GM10266 (cell line): ENCODE results near the gene INPP4B.

Source experiments
- DNase-seq: peaks from one replicate; pipeline ENCODE4 v3.0.0; 2012; ENCODE audit errors: extremely low spot score
- TF ChIP-seq, protein P1 (sequence below): IDR thresholded peaks from 2 replicates; pipeline ENCODE4 v1.5.1; 2012; ENCODE audit warnings: mild to moderate bottlenecking, low read depth; ENCODE audit not compliant: control insufficient read depth, insufficient read depth; ENCODE audit errors: missing control alignments

Gene INPP4B

DNA sequence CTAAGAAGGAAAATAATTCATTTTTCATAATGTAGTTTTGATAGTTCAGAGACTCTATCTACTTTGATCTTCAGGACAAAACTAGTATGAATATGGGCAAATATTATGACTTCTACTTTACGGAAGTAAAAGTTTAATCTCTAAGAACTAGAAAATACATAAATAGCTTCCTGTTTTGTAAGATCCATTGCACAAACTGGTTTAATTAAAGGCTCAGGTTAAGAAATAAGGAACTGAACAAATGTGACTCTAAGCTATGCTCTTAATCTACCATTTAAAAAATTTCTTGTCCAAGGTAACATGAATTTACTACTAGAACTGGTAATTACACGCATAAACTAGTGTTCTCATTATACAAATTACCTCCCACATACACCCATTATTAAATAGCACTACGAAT lies 360.6 kb downstream of the INPP4B start:
- TF ChIP-seq, protein P1, sequence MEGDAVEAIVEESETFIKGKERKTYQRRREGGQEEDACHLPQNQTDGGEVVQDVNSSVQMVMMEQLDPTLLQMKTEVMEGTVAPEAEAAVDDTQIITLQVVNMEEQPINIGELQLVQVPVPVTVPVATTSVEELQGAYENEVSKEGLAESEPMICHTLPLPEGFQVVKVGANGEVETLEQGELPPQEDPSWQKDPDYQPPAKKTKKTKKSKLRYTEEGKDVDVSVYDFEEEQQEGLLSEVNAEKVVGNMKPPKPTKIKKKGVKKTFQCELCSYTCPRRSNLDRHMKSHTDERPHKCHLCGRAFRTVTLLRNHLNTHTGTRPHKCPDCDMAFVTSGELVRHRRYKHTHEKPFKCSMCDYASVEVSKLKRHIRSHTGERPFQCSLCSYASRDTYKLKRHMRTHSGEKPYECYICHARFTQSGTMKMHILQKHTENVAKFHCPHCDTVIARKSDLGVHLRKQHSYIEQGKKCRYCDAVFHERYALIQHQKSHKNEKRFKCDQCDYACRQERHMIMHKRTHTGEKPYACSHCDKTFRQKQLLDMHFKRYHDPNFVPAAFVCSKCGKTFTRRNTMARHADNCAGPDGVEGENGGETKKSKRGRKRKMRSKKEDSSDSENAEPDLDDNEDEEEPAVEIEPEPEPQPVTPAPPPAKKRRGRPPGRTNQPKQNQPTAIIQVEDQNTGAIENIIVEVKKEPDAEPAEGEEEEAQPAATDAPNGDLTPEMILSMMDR: no peak
- DNase-seq: no peak

DNA sequence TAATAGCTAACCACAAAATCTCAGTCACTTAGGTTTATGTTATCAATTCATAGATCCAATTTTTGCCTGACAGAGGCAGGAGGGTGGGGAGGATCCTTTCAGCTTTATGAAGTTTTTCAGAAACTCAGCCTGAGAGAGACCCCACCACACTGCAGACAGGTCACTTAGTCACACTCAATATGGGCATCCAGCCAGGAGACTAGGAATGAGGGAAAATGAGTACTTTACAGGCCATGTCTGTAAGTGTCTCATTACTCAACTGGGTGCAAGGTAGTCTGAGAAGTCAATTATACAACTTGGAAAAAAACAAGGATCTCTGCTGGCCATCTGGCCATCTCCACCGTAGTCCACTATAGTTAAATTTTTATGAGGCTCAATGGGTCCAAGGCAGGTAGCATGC lies 365.9 kb downstream of the INPP4B start:
- DNase-seq: no peak
- TF ChIP-seq, protein P1: no peak

DNA sequence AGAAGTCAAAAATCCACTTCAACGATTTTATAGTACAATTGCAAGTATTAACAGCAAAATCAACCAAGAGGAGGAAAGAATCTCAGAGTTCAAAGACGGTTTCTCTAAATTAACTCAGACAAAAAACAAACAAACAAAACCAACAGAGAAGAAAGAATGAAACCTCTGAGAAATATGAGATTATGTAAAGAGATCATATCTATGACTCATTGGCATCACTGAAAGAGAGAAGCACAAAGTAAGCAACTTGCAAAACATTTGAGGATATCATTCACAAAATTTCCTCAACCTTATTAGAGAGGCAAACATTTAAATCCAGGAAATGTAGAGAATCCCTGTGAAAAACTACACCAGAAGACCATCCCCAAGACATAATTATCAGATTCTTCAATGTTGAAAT lies 370.4 kb downstream of the INPP4B start:
- DNase-seq: no peak
- TF ChIP-seq, protein P1: no peak

DNA sequence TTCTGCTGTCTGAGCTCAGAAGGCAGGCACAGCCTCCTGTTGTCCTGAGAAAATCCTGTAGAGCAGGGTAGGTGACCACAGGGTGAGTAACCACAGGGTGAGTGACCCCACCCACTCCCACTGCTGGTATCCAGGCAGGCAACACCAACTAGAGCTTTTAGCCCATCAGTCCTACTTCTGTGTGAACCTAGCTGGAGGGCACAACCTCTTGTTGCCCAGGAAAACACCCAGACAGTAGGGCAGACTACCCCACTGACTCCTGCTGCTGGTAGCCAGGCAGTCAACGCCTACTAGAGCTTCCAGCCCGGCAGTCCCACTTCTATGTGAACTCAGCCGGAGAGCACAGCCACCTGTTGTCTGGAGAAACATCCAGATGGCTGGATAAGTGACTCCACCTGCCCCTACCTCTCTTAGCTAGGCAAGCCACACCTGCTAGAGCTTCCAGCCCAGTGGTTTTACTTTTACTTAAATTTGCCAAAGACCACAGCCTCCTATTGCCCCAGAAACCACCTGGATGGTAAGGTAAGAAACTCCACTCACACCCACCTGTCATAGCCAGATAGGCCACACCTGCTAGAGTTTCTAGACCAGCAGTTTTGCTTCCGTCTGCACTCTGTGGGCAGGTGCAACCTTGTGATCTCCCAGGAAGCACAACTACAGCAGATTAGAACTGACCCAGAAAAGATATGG lies 371.6 kb downstream of the INPP4B start:
- TF ChIP-seq, protein P1: no peak
- no peak for DNase-seq

DNA sequence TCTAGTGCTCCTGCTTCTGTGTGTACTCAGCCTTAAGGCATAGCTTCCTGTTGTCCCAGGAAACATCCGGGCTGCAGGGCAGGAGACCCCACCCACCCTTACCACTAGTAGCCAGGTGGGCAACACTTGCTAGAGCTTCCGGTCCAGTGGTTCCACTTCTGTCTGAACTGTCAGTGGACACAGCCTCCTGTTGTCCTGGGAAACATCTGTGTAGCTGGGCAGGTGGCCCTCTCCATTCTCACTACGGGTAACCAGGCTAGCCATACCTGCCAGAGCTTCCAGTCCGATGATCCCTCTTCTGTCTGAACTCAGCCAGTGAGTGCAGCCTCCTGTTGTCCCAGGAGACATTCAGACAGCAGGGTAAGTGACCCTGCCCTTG lies 372.2 kb downstream of the INPP4B start:
- DNase-seq: no peak
- TF ChIP-seq, protein P1: no peak

DNA sequence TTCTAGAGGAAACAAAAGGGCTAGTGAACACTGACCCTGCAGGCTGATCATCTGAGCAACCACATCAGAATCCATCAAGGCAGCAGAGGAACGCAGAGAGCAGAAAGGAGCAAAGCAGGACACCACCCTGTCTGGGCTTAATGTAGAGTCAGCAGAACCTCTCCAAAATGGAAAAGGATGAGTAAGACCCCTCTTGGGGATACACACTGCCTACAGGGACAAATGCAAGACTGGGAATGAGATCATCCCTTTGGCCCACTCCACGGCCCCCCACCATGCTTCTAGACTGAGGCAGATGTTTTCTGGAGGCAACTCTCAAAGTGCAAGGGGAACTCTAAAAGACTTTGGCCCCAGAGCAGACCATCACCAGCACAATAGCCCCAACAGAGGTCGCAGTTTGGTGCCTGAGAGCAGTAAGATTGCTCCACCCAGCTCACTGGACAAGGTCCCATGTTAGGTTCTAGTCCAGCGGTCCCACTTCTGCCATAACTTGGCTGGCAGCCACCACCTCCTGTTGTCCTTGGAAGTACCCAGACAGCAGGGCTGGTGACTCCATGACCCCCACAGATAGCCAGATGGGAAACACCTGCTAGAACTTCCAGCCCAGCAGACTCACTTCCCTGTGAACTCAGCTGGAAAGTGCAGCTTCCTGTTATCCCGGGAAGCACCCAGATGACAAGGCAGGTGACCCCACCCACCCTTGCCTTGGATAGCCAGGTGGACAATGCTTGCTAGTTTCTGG lies 372.7 kb downstream of the INPP4B start:
- TF ChIP-seq, protein P1: no peak
- no peak for DNase-seq

DNA sequence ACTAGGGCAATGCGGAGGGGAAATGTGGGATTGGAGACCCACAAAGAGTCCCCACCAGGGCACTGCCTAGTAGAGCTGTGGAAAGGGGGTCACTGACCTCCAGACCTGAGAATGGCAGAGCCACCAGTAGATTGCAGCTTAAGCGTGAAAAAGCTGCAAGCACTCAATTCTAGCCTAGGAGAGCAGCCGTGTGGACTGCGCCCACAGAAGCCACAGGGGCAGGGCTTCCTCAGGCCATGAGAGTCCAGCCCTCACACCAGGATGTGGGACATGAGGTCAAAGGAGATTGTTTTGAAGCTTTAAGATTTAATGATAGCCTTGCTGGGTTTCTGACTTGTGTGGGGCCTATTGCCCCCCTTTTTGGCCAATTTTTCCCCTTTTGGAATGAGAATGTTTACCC lies 379.0 kb downstream of the INPP4B start:
- TF ChIP-seq, protein P1: no peak
- no peak for DNase-seq
